DMS114 treated with DMSO at 0.1 percent for 48 hours (cell line): Measurements from ENCODE around the gene NUDT9.
"Not testable (repeated sequence)": the region's sequence is repeated elsewhere in the genome, so short reads cannot be mapped to it uniquely, and the experiment has no call there.

Experiments used
- DNase-seq: peaks from one replicate; lab custom pipeline; 2025; ENCODE audit not compliant: unreplicated experiment; lab: John Stamatoyannopoulos, UW

Gene NUDT9

DNA sequence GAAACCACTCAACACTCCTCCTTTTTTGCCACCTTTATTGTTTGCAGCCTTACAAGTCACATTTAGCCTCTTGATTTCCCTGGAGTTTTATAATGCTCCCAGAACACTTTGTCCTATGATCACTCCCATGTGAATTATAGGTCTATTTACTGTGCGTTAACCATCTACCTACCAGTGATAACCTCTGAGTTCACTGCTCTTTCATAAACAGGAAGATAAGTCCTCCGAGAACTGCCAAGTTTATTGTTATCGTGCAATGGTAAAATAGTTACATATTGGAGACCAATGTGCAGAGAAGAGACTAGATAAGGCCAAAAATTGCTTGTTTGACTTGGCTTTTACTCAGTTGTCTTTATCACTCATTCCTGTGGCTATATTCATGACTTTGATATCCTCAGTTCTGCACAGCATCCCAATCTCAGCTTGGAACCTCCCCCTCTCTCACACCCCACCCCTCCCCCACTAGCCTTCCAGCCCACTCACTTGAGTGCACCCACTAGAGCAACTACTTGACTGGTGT lies 12.9 kb upstream of the NUDT9 start:
- DNase-seq: no peak

DNA sequence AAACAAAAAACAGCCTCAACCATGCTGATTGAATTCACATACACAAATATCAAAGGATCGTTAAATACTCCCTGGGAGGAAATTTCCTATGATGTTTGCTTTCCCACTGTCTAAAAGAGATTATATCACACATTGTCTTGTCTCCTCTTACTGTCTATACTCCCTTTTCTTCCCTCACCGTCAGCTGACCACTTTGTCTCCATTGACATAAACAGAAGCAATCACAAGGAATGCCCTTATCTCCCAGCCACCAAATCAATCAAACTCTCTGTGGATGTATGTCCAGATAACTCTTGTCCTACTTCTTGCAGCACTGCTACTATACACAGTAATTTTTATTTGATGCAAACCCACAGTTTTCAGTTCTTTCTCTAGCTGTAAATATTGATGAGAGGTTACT lies 12.2 kb upstream of the NUDT9 start:
- DNase-seq: no peak

DNA sequence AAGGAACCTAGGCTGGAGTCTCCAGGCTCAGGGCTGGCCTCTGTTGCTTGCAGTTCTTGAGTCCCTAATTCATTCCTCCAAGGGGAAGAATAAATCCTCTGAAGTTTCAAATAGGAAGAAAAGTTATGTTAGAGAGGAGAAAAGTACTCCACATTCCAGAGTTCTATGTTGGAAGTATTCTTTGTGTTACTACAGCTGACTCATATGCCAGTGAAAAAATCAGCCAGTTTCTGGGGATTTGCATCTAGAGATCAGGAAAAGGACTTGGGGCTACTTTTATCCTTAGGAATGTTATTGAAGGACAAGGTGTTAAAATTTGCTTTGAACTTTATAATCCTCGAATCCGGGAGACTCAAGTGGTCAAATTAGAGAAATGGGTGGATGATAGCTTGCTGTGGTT lies 11.7 kb upstream of the NUDT9 start:
- DNase-seq: no peak

DNA sequence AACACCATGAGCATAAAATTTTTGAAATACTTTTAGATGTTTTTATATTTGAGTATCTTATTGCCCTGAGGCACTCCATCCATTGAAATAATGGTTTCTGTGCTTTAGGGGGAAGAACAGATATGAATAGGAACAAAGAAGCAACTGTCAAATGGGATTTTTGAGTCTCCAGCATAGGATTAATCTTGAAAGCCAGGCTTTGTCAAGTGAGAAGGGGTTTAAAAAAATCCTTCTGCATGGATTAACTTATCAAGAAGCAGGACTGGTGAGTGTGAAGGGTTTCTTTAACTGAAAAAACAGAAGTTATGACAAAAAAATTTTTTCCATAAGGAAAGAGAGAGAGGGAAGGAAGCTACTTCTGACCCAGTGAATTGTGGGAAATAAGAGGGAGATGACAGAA lies 7.6 kb upstream of the NUDT9 start:
- no peak for DNase-seq

DNA sequence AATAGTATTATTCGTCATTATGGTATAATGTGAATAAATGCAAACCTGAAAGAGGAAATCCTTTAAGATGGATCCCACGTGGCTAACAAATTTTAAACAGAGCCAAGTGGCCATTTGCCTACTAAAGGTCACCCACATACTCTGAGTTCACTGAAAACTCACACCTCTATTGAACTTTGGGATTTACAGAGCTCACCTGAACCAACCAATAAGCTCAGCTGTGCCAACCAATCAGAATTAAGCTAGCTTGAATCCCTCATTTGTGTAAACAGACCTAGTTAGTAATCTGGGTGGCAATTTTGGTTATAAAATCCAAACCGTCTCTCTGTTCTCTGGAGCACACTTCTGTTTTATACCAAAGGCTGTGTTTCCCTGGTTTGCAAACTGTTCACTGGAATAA lies 5.4 kb upstream of the NUDT9 start:
- DNase-seq: no peak

DNA sequence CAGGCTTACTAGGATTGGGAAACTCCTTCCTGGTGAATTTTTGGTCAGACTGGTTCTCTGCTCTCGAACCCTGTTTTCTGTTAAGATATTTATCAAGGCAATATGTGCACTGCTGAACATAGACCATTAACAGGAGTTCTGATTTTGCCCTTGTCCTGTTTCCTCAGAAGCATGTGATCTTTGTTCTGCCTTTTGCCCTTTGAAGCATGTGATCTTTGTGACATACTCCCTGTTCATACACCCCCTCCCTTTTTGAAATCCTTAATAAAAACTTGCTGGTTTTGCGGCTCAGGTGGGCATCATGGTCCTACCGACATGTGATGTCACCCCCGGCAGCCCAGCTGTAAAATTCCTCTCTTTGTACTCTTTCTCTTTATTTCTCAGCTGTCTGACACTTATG lies 4.0 kb upstream of the NUDT9 start:
- not testable (repeated sequence) for DNase-seq

DNA sequence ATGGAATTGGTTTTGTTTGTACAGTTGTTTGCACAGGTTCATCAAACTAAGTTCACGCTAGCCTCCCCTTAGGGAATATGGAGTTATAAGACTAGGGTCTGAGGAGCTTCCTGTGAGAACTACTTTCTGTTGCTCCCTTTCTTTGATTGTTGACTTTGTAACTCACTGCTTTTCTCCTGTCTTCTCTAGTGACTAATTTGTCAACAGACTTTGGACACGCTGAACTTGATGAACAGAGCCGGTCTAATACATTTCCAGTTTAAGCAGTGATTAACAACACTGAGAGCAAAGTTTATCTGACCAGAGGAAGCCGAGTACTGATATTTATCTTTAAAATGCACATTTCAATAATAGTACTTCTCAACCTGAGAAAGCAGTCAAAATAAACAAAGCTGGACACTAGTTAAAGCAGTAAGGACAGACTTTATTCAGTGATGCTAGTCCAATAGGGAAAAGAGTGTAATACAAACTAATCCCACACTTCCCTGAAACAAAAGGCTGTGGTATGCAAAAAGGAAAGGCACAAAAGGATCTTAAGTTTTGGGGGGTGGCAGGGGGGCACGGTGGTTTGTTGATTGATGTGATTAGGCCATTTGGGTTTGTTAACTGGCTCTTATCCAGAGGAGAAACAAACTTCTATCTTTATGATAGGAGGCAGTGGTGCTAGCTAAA lies 2.7 kb upstream of the NUDT9 start:
- DNase-seq: no peak

DNA sequence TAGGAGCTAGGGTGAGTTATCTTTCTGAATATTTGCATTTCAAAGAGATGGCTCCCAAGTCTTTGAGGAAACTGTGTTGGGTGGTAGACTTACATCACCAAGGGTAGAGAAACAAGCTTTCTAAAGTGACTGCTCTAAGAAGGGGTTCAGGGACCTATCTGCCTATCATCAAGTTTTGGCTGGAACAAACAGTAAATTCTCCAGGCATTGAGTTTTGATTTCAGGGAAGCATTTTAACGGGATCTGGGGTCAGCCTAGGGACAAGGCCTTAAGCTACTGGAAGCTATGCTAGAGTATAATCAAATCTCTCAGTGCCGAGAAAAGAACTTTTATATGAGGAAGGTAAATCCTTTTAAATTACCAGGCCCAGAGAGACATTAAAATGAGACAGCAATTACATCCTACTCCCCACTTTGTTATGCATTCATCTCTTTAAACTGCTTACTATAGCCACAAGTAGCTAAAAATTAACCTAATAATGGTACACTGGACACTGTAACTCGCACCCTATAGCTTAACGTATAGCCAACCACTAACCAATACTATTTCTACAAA lies 2.0 kb upstream of the NUDT9 start:
- DNase-seq: no peak

DNA sequence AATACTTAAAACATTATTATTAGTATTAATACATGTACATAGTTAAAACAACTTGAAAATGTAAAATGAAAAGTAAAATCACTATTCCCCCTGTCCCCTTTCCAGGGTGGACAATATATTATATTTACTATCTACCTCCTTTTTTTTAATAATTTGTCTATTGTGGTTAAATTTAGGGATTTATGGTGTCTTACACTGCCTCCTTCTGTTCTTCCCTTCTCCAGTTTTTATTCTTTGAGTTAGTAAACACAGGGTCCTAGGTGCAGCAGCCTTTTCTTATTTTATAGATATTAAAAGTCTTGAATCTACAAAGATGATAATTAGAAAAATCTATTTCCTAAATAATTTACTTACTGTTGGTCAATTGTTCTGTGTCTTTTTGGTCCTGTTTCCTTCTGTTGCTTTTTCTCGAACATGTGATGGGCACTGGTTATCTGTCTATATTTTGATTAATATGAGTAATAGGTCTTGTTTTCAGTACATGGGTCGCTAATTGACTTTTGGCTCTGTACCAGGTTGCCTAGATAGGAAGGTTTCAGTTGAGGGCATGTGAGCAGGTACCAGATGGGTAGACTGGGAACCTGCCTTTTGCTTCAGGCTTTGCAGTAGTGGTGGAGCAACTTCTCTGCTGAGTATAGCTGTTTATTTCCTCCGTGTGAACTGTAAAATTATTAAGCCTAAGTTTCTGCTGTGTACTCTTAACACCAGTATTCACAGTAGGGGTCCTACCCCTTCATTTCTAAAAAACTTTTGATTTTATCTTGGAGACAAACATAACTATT lies 1.1 kb downstream of the NUDT9 start:
- DNase-seq: no peak

DNA sequence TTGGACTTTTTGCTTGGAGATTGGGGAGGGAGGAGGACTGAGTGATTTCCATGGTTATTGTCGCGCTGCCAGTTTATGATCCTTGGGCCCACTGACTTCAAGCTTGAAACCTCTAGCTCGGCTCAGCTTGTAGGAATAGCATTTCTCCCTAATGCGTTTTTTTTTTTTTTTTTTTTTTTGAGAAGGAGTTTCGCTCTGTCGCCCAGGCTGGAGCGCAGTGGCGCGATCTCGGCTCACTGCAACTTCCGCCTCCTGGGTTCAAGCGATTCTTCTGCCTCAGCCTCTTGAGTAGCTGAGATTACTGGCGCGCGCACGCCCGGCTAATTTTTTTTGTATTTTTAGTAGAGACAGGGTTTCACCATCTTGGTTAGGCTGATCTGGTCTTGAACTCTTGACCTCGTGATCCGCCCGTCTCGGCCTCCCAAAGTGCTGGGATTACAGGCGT lies 1.7 kb downstream of the NUDT9 start:
- not testable (repeated sequence) for DNase-seq

DNA sequence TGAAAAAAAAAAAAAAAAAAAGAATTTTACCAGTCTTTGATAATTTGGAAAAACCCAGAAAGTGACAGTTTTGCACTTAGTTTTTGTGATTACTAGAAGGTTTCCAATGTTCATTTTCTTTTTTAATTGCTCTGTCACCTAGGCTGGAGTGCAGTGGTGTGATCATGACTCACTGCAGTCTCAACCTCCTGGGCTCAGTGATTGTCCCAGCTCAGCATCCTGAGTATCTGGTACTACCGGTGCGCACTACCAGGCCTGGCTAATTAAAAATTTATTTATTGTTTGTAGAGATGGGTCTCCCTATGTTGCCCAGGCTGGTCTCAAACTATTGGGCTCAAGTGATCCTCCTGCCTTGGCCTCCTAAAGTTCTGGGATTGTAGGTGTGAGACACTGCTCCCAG lies 3.3 kb downstream of the NUDT9 start:
- no peak for DNase-seq

DNA sequence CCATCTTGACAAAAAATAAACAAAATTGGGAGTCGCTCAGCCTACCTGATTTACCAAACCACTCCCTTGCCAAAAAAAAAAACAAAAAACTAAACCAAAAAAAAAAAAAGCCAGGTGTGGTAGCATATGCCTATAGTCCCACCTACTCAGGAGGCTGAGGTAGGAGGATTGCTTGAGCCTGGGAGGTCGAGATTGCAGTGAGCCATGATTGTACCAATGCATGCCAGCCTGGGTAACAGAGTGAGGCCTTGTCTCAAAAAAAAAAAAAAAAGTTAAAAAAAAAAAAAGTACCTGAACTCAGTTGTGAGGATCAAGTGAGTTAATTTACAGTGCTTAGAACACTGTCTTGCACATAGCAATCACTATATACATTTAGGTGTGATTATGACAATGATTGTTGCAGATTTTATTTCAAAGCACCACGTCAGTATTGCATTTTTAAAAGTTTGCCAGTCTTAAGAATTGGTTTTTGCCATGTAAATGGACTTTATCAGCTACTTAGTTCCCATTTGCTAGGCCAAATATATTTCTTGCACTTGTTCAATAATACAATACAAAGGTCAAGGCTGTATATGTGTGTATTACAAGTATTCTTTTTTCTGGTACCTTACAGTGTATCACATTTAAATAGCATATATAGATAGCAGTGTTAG lies 4.6 kb downstream of the NUDT9 start:
- no peak for DNase-seq

DNA sequence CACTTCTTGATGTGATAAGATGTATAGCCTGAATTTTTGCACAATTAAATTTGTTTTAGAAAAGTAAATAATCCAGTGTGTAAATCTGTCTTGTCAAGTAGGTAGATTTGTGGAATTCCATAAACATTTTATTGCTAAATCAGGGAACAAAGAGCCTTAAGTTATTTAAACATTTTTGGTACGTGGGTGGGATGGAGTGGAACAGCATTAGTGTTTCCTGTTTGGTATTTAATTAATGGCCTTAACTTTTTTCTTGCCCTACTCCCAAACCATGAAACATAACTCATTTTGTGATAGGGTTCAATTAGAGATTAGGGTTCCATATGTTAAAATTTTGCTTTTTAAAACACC lies 5.1 kb downstream of the NUDT9 start:
- DNase-seq: no peak

DNA sequence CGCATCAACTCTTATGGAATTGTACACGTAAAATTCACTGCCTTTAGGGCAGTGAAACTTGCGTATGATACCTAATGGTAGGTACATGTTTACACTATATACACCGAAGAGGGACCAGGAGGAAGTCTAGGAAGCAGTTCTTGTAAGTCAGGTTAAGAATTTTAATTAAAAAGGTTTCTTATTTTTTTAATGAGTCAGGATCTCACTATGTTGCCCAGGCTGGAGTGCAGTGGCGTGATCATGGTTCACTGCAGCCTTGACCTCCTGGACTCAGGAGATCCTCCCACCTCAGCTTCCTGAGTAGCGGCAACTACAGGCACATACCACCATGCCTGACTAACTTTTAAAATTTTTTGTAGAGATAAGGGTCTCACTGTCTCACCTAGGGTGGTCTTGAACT lies 6.6 kb downstream of the NUDT9 start:
- no peak for DNase-seq

DNA sequence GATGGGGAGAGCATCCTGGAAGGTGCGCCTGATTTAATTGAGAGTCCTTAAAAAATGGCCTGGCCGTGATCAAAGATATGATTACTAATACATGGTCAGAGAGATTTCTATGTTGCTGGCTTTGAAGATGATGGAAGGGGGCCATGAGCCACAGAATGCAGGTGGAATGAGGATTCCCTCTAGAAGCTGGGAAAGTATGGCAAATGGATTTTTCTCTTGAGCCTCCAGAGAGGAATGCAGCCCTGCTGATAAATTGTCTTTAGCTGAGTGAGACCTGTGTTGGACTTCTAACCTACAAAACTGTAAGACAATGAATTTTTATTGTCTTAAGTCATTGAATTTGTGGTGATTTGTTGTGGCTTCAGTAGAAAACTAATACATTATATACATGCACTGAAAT lies 7.7 kb downstream of the NUDT9 start:
- DNase-seq: no peak

DNA sequence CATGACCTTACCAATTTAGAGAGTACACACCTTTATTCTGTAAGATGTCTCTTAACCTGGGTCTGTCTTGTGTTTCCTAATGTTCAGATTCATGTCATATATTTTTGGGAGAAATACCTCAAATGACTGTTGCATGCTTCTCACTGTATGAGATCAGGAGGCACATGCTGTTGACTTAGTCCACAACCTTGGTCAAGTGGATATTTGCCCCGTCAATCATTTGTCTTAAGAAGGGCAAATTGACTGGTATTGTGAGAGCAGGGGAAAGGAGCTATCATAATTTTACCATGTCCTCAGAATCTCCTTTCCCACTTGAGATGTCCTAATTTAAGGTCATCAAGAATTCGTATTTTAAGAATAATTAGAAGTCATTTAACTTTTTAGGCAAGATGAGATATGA lies 11.0 kb downstream of the NUDT9 start:
- DNase-seq: no peak

DNA sequence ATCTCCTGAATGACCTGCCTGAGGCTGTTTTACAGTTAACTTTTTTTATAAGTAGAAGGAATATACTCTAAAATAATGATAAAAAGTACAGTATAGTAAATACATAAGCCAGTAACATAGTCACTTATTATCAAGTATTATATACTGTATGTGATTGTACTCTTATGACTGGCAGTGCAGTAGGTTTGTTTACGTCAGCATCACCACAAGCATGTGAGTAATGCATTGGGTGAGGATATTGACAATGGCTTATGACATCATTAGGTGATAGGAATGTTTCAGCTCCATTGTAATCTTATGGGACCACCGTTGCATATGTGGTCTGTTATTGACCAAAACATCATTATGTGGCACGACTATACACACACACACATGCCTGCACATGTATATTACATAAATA lies 20.5 kb downstream of the NUDT9 start:
- DNase-seq: no peak

DNA sequence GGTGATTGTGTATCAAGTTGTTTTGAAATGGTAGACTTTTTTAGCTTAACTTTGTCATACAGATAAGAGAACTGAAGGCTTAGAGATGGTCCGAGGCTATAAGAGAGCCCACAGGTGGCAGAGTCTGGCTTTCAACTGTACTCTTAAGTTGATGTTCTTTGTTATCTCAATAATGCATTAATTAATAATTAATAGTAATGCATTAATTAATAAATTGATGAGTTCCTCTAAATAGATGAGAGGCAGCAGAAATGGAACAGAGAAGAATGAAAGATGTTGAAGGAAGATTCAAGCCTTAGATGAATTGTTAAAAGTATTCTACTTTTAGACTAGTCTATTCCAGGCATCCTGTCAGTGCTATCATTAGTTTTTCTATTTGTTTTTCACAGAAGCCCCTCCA lies 22.4 kb downstream of the NUDT9 start:
- no peak for DNase-seq

DNA sequence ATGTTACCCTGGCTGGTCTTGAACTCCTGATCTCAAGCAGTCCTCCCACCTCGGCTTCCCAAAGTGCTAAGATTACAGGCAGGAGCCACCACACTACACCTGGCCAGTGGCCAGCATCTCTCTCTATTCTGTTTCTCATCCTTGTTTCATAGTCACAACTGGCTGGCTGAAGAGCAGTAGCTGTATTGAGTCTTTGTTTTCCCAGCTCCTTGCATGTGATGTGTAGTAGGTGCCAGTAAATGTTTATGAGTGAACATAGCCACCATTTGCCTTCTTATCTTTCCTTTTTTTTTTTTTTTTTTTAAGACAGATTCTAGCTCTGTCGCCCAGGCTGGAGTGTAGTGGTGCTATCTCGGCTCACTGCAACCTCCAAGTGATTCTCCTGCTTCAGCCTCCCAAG lies 23.6 kb downstream of the NUDT9 start:
- DNase-seq: no peak

DNA sequence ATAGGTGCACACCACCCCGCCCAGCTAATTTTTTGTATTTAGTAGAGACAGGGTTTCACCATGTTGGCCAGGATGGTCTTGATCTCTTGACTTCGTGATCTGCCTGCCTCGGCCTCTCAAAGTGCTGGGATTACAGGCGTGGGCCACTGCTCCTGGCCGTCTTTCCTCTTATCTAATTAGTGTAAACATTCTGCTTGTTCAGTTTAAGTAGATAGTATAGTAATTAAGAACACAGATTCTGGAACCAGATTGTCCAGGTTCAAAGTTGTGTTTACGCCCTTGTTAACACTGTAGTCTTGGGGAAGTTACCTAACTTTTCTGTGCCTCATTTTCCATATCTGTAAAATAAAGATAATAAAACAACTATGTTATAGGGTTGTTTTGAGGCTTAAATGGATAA lies 24.0 kb downstream of the NUDT9 start:
- DNase-seq: not testable (repeated sequence)

DNA sequence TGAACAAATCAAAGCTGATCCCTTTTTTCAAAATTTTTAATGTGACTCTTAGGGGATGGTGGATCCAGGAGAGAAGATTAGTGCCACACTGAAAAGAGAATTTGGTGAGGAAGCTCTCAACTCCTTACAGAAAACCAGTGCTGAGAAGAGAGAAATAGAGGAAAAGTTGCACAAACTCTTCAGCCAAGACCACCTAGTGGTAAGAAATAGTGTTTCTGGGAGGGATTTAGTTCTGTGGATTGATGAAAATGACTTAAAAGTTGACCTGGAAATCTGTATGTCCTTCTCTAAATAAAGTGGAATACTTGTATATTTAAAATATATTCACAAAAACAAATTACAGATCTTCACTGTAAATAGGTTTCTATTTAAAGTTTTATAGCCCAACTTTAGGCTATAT lies 29.2 kb downstream of the NUDT9 start:
- DNase-seq: peak; percentile 0

DNA sequence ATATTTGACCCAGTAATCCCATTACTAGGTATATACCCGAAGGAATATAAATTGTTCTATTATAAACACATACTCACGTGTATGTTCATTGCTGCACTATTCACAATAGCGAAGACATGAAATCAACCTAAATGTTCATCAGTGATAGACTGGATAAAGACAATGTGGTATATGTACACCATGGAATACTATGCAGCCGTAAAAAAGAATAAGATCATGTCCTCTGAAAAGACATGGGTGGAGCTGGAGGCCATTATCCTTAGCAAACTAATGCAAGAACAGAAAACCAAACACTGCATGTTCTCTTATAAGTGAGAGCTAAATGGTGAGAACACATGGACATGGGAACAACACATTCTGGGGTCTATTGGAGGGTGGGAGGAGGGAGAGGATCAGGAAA lies 36.5 kb downstream of the NUDT9 start:
- no peak for DNase-seq
